HG02571 (cell line): ENCODE data around the gene HOXA4.

ENCODE experiments used
- ATAC-seq: cut with Tn5 transposase; IDR thresholded peaks from one replicate; pipeline ENCODE4 v1.9.1; 2021; ENCODE audit warnings: mild to moderate bottlenecking, moderate library complexity; ENCODE audit not compliant: unreplicated experiment

HOXA4 gene

GRCh38 chr7:27095050-27095896, 35.3 kb downstream of the HOXA4 start:
- ATAC-seq, result no peak

- no peak for ATAC-seq
Measured at GRCh38 chr7:27094304-27095049, 36.1 kb downstream of the HOXA4 start.

GRCh38 chr7:27093184-27093895, 37.2 kb downstream of the HOXA4 start:
- no peak for ATAC-seq

- ATAC-seq, result no peak
Measured at GRCh38 chr7:27092819-27093110, 37.8 kb downstream of the HOXA4 start.

- no peak for ATAC-seq
Measured at GRCh38 chr7:27091941-27092818, 38.4 kb downstream of the HOXA4 start.

GRCh38 chr7:27091105-27091504, 39.5 kb downstream of the HOXA4 start:
- no peak for ATAC-seq

- ATAC-seq, result no peak
Measured at GRCh38 chr7:27088002-27088922, 42.3 kb downstream of the HOXA4 start.

- no peak for ATAC-seq
Measured at GRCh38 chr7:27083646-27084045, 46.9 kb downstream of the HOXA4 start.

GRCh38 chr7:27082171-27082570, 48.4 kb downstream of the HOXA4 start:
- no peak for ATAC-seq

GRCh38 chr7:27080844-27081436, 49.6 kb downstream of the HOXA4 start:
- ATAC-seq, result no peak

- no peak for ATAC-seq
Measured at GRCh38 chr7:27079234-27079975, 51.2 kb downstream of the HOXA4 start.

GRCh38 chr7:27078616-27079233, 51.8 kb downstream of the HOXA4 start:
- no peak for ATAC-seq
